HEK293T (cell line): ENCODE measurements around the gene CDC42BPG.

Experiments
- CTCF ChIA-PET: fragments of 350-600 bp; formaldehyde crosslinking; extraction: SDS; loops from one replicate; lab custom pipeline; 2021; ENCODE audit warnings: antibody characterized with exemption, inconsistent platforms; lab: Yijun Ruan, JAX
- POLR2A ChIA-PET: fragments of 350-600 bp; formaldehyde crosslinking; extraction: SDS; loops from one replicate; lab custom pipeline; 2020; ENCODE audit warnings: antibody characterized with exemption, inconsistent platforms; lab: Yijun Ruan, JAX
- DNase-seq: peaks from one replicate; pipeline ENCODE4 v3.0.0; 2012; ENCODE audit warnings: mixed read lengths; ENCODE audit errors: extremely low spot score
- ARNT ChIP-seq: fragments of 450-650 bp; IDR thresholded peaks from 2 replicates; pipeline ENCODE4 v1.6.1; 2017; ENCODE audit warnings: mild to moderate bottlenecking
- BHLHE40 ChIP-seq: fragments of 450-650 bp; IDR thresholded peaks from 2 replicates; pipeline ENCODE4 v1.6.1; 2016; ENCODE audit warnings: mild to moderate bottlenecking, moderate library complexity, borderline replicate concordance
- CTBP1 ChIP-seq: fragments of 450-650 bp; IDR thresholded peaks from 2 replicates; pipeline ENCODE4 v1.6.1; 2016; ENCODE audit warnings: borderline replicate concordance
- ELF4 ChIP-seq: fragments of 450-650 bp; IDR thresholded peaks from 2 replicates; pipeline ENCODE4 v1.6.1; 2017; ENCODE audit warnings: antibody characterized with exemption
- FOXA1 ChIP-seq: fragments of 450-650 bp; IDR thresholded peaks from 2 replicates; pipeline ENCODE4 v1.6.1; 2016; ENCODE audit warnings: mild to moderate bottlenecking
- FOXK2 ChIP-seq: fragments of 450-650 bp; IDR thresholded peaks from 2 replicates; pipeline ENCODE4 v1.6.1; 2016; ENCODE audit warnings: mild to moderate bottlenecking
- FOXM1 ChIP-seq: fragments of 450-650 bp; IDR thresholded peaks from 2 replicates; pipeline ENCODE4 v1.6.1; 2017; ENCODE audit warnings: mild to moderate bottlenecking, borderline replicate concordance
- HDGF ChIP-seq: fragments of 450-650 bp; IDR thresholded peaks from 2 replicates; pipeline ENCODE4 v1.6.1; 2017; ENCODE audit warnings: antibody characterized with exemption, borderline replicate concordance
- L3MBTL2 ChIP-seq: fragments of 450-650 bp; conservative IDR thresholded peaks from 2 replicates; pipeline ENCODE4 v1.6.1; 2016; ENCODE audit warnings: mild to moderate bottlenecking
- LEF1 ChIP-seq: fragments of 450-650 bp; IDR thresholded peaks from 2 replicates; pipeline ENCODE4 v1.6.1; 2017; ENCODE audit warnings: mild to moderate bottlenecking, borderline replicate concordance
- NFRKB ChIP-seq: fragments of 450-650 bp; IDR thresholded peaks from 2 replicates; pipeline ENCODE4 v1.6.1; 2016; ENCODE audit warnings: mild to moderate bottlenecking, moderate library complexity
- SP1 ChIP-seq: fragments of 450-650 bp; IDR thresholded peaks from 2 replicates; pipeline ENCODE4 v1.6.1; 2017
- SUZ12 ChIP-seq: fragments of 450-650 bp; IDR thresholded peaks from 2 replicates; pipeline ENCODE4 v1.6.1; 2016; ENCODE audit warnings: mild to moderate bottlenecking
- TARDBP ChIP-seq: fragments of 450-650 bp; IDR thresholded peaks from 2 replicates; pipeline ENCODE4 v1.6.1; 2016
- ZNF384 ChIP-seq: fragments of 450-650 bp; IDR thresholded peaks from 2 replicates; pipeline ENCODE4 v1.6.1; 2016
- TF ChIP-seq, protein P1 (sequence below): fragments of 450-650 bp; IDR thresholded peaks from 2 replicates; pipeline ENCODE4 v1.6.1; 2016

Gene CDC42BPG

DNA sequence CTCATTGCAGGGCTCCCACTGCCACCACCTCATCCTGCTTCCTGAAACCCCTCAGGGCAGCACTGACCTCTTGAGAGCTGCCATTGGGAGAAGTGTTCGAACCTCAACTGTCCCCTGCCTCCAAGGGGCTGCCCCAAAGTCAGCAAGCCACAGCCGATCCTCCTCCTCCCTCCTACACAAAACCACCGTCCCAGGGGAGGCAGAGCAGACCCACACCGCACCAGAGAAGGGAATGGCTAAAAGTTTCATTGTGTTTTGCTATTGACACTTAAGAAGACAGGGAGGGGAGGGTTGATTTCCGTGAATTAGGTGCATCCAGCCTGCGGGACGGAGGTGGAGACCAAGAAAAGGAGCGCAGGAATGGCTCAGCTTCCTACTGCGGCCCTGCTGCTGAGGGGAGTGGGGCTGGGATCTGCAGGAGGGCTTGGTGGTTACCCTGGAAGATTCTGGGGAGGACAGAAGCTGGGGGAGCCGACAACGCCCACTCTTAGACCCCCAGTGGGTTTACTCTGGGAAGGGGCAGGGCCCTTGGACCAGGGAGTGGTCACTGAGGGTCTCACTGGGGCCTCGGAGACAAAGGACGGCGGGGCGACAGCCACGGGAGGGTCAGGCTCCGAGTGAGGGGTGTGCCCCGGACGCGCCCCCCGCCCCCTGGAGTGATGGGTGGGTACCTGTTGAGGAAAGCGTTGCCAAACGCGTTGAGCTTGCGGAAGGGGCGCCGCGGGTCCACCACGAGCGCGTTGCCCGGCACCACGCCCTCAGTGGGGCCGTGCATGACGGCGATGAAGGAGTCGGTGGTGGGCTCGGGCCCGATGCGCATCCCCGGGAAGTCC lies 33.2 kb upstream of the CDC42BPG start:
- TF ChIP-seq FOXA1 (no peak), NFRKB (no peak), FOXM1 (no peak), SUZ12 (no peak), TARDBP (no peak), HDGF (no peak), CTBP1 (no peak), LEF1 (no peak), ELF4 (no peak), FOXK2 (no peak), L3MBTL2 (no peak)
- POLR2A ChIA-PET, result interaction anchor here (0.9 to 5.0 kb wide), 4 partner anchors 9 to 13 kb away, joined by 3 to 26 read pairs (median 8); no protein-coding TSS in a partner anchor
- no peak for DNase-seq
- CTCF ChIA-PET, result interaction anchor here (0.7 to 2.5 kb wide), 6 partner anchors 8 to 67 kb away, joined by 3 to 13 read pairs (median 4); no protein-coding TSS in a partner anchor

DNA sequence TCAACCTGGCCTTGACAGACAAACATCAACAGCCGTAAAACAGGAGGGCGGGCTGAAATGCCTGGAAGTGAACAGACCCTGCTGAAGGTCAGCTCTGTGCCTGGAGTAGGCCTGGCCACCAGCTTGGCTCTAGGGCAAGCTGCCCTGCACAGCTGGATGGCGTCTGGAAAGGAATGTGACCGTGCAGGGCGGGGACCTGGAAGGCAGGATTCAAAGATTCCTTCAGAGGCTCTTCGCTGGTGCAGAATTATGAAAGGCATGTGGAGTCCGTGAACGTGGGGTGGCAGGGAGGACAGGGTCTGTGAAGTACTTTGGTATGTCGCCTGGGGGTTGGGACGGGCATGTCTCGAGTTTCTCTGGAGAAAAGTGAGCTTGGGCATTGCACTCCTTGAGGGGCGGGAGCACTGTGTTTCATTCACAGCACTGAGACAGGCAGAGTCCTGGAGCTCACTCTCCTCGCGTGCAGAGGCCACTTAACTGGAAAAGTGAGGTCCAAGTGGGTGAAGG lies 32.4 kb upstream of the CDC42BPG start:
- CTCF ChIA-PET, result interaction anchor here (1.2 to 2.5 kb wide), 3 partner anchors 11 to 31 kb away, joined by 4 to 13 read pairs (median 7); no protein-coding TSS in a partner anchor
- POLR2A ChIA-PET, result interaction anchor here (0.9 to 5.0 kb wide), 4 partner anchors 8 to 14 kb away, joined by 3 to 26 read pairs (median 8); no protein-coding TSS in a partner anchor
- DNase-seq, result no peak
- TF ChIP-seq TARDBP, result no peak
- TF ChIP-seq FOXA1, result no peak
- TF ChIP-seq L3MBTL2, result no peak
- TF ChIP-seq ZNF384, result no peak
- TF ChIP-seq FOXK2, result no peak

DNA sequence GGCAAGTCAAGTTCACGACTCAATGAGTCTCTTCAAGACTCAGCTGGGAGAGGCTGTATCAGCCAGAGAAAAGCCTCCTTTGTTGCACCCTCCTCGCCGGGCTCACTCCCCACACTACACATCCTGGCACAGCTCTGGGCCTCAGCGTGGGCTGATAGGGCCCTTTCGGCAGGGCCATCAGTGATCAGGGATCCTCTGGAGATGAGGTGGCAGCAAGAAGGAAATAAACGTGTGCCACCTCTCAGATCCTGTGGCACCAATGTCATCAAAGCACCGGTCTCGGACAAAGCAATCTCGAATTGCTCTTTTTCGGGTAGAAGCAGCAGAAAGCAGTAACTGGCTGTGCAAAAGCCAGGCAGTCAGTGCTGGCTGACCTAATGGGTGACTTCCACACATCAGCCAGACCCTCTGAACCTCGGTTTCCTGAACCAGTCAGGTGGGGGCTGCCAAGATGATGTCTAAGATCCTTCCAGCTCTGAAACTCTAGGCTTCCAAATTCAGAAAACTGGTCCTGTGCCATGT lies 31.8 kb upstream of the CDC42BPG start:
- TF ChIP-seq ELF4, result no peak
- no peak for TF ChIP-seq BHLHE40
- no peak for TF ChIP-seq LEF1
- no peak for TF ChIP-seq ZNF384
- TF ChIP-seq SP1, result no peak
- TF ChIP-seq HDGF, result no peak
- POLR2A ChIA-PET, result interaction anchor here (1.1 to 5.0 kb wide), 3 partner anchors 7 to 12 kb away, joined by 3 to 26 read pairs (median 14); no protein-coding TSS in a partner anchor
- no peak for DNase-seq
- CTCF ChIA-PET, result no interaction called here

DNA sequence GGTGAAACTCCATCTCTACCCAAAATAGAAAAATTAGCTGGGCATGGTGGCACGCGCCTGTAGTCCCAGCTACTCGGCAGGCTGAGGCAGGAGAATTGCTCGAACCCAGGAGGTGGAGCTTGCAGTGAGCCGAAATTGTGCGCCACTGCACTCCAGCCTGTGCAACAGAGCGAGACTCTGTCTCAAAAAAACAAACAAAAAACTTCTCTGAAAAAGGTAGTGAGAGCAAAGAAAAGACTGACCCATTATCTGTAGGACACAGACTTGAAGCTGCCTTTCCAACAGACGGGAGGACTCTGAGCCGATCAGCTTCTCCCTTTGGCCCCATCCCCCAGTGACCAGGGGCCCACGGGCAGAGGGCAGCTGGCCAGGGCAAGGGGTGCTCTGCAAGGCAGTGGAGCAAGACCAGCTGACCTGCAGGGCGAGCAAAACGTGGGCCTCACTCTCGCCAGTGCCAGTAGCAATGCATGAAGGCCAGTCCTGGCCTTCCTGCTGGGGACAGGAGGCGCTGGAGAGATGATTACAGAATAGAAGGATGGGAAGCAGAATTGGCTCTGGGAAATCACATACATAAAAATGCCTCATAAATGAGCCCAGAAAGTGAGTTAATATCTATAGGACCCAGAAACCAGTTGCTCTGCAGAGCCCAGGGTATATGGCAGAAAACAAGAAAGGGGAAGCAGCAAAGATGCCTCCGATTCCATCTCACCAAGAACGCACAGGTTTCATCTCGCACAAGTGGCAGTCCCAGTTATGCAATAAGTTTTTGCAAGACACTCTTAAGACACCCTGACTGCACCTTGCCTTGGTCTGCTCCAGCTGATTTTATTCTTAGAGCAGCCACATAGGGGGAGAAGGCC lies 31.1 kb upstream of the CDC42BPG start:
- TF ChIP-seq, protein P1, sequence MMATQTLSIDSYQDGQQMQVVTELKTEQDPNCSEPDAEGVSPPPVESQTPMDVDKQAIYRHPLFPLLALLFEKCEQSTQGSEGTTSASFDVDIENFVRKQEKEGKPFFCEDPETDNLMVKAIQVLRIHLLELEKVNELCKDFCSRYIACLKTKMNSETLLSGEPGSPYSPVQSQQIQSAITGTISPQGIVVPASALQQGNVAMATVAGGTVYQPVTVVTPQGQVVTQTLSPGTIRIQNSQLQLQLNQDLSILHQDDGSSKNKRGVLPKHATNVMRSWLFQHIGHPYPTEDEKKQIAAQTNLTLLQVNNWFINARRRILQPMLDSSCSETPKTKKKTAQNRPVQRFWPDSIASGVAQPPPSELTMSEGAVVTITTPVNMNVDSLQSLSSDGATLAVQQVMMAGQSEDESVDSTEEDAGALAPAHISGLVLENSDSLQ, result no peak
- TF ChIP-seq LEF1, result no peak
- TF ChIP-seq FOXK2, result no peak
- TF ChIP-seq BHLHE40, result no peak
- TF ChIP-seq ELF4, result no peak
- no peak for TF ChIP-seq NFRKB
- no peak for TF ChIP-seq CTBP1
- TF ChIP-seq SUZ12, result no peak
- ChIA-PET POLR2A (interaction anchor here (1.1 to 5.0 kb wide), 3 partner anchors 11 to 13 kb away, joined by 3 to 26 read pairs (median 4); no protein-coding TSS in a partner anchor), CTCF (interaction anchor here (0.8 to 1.0 kb wide), 2 partner anchors 20 to 88 kb away, joined by 3 to 4 read pairs; no protein-coding TSS in a partner anchor)
- DNase-seq, result no peak

DNA sequence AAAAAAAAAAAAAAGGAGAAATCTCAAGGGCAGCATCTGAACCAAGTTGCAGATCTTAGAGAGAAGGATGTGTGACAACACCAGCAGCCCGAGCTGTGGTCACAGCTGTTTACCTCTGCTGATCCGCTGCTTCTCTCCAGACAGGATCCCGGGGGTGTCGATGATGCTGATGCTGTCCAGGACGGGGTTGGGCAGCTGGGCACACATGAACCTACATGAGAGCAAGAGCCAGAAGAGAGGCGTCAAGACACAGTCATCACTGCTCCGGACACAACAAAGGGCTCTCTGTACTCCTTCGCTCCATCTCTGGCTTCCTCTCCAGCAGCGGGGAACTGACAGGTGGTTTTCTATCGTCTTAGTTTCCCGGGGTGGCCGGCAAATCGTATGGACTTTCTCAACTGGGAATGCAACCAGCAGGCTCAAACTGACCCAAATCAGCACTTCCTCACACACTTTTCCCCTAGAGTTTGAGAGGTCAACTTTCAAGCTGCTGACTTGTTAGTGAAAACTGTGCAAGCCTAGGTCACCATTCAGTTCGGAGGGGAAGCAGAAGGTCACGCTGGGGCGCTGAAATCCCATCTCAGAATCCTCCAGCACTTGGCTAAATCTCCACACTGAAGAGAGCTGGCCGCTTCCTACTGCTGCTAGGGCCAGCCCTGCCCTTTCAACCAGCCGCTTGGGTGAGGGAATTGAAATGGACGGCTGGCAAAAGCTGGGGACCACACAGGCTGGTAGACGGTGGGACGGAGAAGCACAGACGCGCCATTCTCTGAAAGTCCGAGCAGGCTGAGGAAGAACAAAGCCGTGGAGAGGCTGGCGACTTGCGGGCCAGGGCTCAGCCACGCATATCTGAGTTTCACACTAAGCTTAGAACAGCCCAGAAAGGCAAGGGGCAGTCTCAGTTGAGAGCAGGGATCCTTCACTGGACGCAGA lies 30.1 kb upstream of the CDC42BPG start:
- ChIA-PET POLR2A (interaction anchor here (1.1 to 5.0 kb wide), 3 partner anchors 10 to 14 kb away, joined by 3 to 26 read pairs (median 4); no protein-coding TSS in a partner anchor), CTCF (interaction anchor here (0.8 to 1.0 kb wide), 2 partner anchors 19 to 87 kb away, joined by 3 to 4 read pairs; no protein-coding TSS in a partner anchor)
- no peak for DNase-seq
- TF ChIP-seq BHLHE40, result no peak
- no peak for TF ChIP-seq FOXA1
- TF ChIP-seq ARNT, result no peak
- TF ChIP-seq HDGF, result no peak
- TF ChIP-seq, protein P1, result no peak
- no peak for TF ChIP-seq TARDBP
